IMR-90 (cell line): Measurements from ENCODE around the gene NDC80. TPM values are rescaled to one million over a fixed set of nuclear protein-coding genes. Genes with fewer than 3 reads are reported as not detected.

Source experiments
- ATAC-seq: fragments of 200-7000 bp; cut with Tn5 transposase; 2 replicates; pipeline ENCODE4 v1.9.1; 2020; ENCODE audit warnings: low read depth, mild to moderate bottlenecking, moderate library complexity
- BruUV-seq: library from RNA; stranded (reverse); fragments of 400-500 nt; replicated peaks from 2 replicates; lab custom pipeline; 2021; lab: Mats Ljungman, UMichigan
- CTCF ChIA-PET: fragments of 300-600 bp; formaldehyde crosslinking; extraction: SDS; loops from one replicate; lab custom pipeline; 2021; ENCODE audit warnings: antibody characterized with exemption; lab: Yijun Ruan, JAX
- POLR2A ChIA-PET: fragments of 300-600 bp; sonication (Branson Sonifier 250); formaldehyde crosslinking; loops from one replicate; lab custom pipeline; 2022; ENCODE audit warnings: antibody characterized with exemption; ENCODE audit not compliant: unreplicated experiment; lab: Charles Lee
- DNase-seq: peaks from one replicate; pipeline ENCODE4 v3.0.0; 2013
- H2AFZ ChIP-seq: replicated peaks from 2 replicates; pipeline ENCODE3; 2013; ENCODE audit warnings: low read length, mild to moderate bottlenecking; ENCODE audit not compliant: poor library complexity
- H2AK5ac ChIP-seq: 2 replicates; pipeline ENCODE4 v1.6.1; 2013; ENCODE audit warnings: low read depth, low read length, inconsistent platforms
- H2AK9ac ChIP-seq: replicated peaks from 2 replicates; pipeline ENCODE3; 2013; ENCODE audit warnings: mild to moderate bottlenecking, low read depth, low read length, moderate library complexity; ENCODE audit not compliant: poor library complexity
- H2BK120ac ChIP-seq: 2 replicates; pipeline ENCODE4 v1.6.1; 2013; ENCODE audit warnings: low read depth, low read length, inconsistent platforms
- H2BK15ac ChIP-seq: 3 replicates; pipeline ENCODE4 v1.6.1; 2013; ENCODE audit warnings: low read depth, low read length, inconsistent platforms
- H2BK20ac ChIP-seq: 2 replicates; pipeline ENCODE4 v1.6.1; 2013; ENCODE audit warnings: low read depth, mild to moderate bottlenecking, inconsistent platforms, low read length, moderate library complexity
- H2BK5ac ChIP-seq: 2 replicates; pipeline ENCODE4 v1.6.1; 2013; ENCODE audit warnings: mild to moderate bottlenecking, low read depth, low read length, inconsistent platforms; ENCODE audit not compliant: poor library complexity, severe bottlenecking
- H3K14ac ChIP-seq: replicated peaks from 2 replicates; pipeline ENCODE4 v1.6.1; 2013; ENCODE audit warnings: low read depth, low read length, inconsistent platforms
- H3K18ac ChIP-seq: 2 replicates; pipeline ENCODE4 v1.6.1; 2013; ENCODE audit warnings: low read depth, low read length, control low read depth
- H3K23ac ChIP-seq: 2 replicates; pipeline ENCODE4 v1.6.1; 2013; ENCODE audit warnings: low read depth, low read length, inconsistent platforms
- H3K27ac ChIP-seq: 2 replicates; pipeline ENCODE4 v1.5.1; 2013; ENCODE audit warnings: mild to moderate bottlenecking, control low read depth, low read length; ENCODE audit not compliant: insufficient read depth
- H3K27me3 ChIP-seq: 2 replicates; pipeline ENCODE4 v1.6.1; 2013; ENCODE audit warnings: low read length; ENCODE audit not compliant: control insufficient read depth, insufficient read depth
- H3K36me3 ChIP-seq: 2 replicates; pipeline ENCODE4 v1.6.1; 2013; ENCODE audit warnings: low read length, mixed read lengths; ENCODE audit not compliant: control insufficient read depth, insufficient read depth
- H3K4ac ChIP-seq: 2 replicates; pipeline ENCODE4 v1.6.1; 2013; ENCODE audit warnings: low read depth, low read length, inconsistent platforms
- H3K4me1 ChIP-seq: 2 replicates; pipeline ENCODE4 v1.6.1; 2013; ENCODE audit warnings: low read length, mixed read lengths; ENCODE audit not compliant: control insufficient read depth, insufficient read depth
- H3K4me2 ChIP-seq: 2 replicates; pipeline ENCODE4 v1.6.1; 2013; ENCODE audit warnings: low read depth, mild to moderate bottlenecking, control low read depth, low read length, moderate library complexity
- H3K4me3 ChIP-seq: 2 replicates; pipeline ENCODE4 v1.5.1; 2013; ENCODE audit warnings: low read depth, mild to moderate bottlenecking, control low read depth, low read length, moderate library complexity; ENCODE audit not compliant: insufficient read depth
- H3K56ac ChIP-seq: 2 replicates; pipeline ENCODE4 v1.6.1; 2013; ENCODE audit warnings: low read length, inconsistent platforms; ENCODE audit not compliant: insufficient read depth; ENCODE audit errors: extremely low read depth
- H3K79me1 ChIP-seq, 2 experiments: 2 replicates each; pipeline ENCODE4 v1.6.1; 2013; ENCODE audit warnings: low read length in 2 of 2, inconsistent platforms in 1 of 2, low read depth in 1 of 2
- H3K9ac ChIP-seq: 2 replicates; pipeline ENCODE4 v1.6.1; 2013; ENCODE audit warnings: low read depth, low read length, control low read depth
- H3K9me1 ChIP-seq: 2 replicates; pipeline ENCODE4 v1.6.1; 2013; ENCODE audit warnings: low read length, inconsistent platforms; ENCODE audit not compliant: insufficient read depth
- H3K9me3 ChIP-seq: 2 replicates; pipeline ENCODE4 v1.6.1; 2013; ENCODE audit warnings: low read length; ENCODE audit not compliant: control insufficient read depth, insufficient read depth
- H4K20me1 ChIP-seq: 2 replicates; pipeline ENCODE4 v1.6.1; 2013; ENCODE audit warnings: low read length, inconsistent platforms; ENCODE audit not compliant: insufficient read depth
- H4K5ac ChIP-seq: 2 replicates; pipeline ENCODE4 v1.6.1; 2013; ENCODE audit warnings: mild to moderate bottlenecking, low read depth, low read length, control low read depth
- H4K8ac ChIP-seq, 2 experiments: 2 replicates each; pipeline ENCODE4 v1.6.1; 2013; ENCODE audit warnings: low read depth in 2 of 2, low read length in 2 of 2, control low read depth in 1 of 2, inconsistent platforms in 1 of 2
- H4K91ac ChIP-seq: 2 replicates; pipeline ENCODE4 v1.6.1; 2013; ENCODE audit warnings: low read depth, low read length, inconsistent platforms; ENCODE audit not compliant: insufficient read depth
- MAFK ChIP-seq: IDR thresholded peaks from 2 replicates; pipeline ENCODE4 v1.6.1; 2012; ENCODE audit warnings: low read depth, low read length, improper control_type of control experiment
- RFX5 ChIP-seq: IDR thresholded peaks from 2 replicates; pipeline ENCODE4 v1.8.0; 2012; ENCODE audit warnings: low read depth, mild to moderate bottlenecking, low read length, moderate library complexity
- WGBS, 2 experiments: methylation state at CpG; one replicate each; pipeline versions ENCODE4 v1.1.5 to v1.1.7; 2013; ENCODE audit warnings: missing lambda C conversion rate in 2 of 2; ENCODE audit not compliant: insufficient read length in 1 of 2; ENCODE audit errors: extremely low coverage in 2 of 2; 5-methylcytosine and 5-hydroxymethylcytosine counted together
- dilution Hi-C: fragments of 300-500 bp; cut with HindIII; formaldehyde crosslinking; loops from one replicate; pipeline ENCODE4 v1.14.3; 2018; ENCODE audit warnings: low sequenced_read_pairs; ENCODE audit not compliant: unreplicated experiment
- in situ Hi-C: fragments of 300-500 bp; cut with MboI; formaldehyde crosslinking; loops from 3 replicates; pipeline ENCODE4 v1.14.3; 2019; ENCODE audit warnings: low sequenced_read_pairs, inconsistent platforms, mixed read lengths
- intact Hi-C: fragments of 100-400 bp; cut with micrococcal nuclease; formaldehyde crosslinking; loops from 2 replicates; pipeline ENCODE4 v1.10.0; 2022
- polyA plus RNA-seq, 3 experiments: library from polyadenylated mRNA; depleted of rRNA; stranded (reverse); fragments of >200 nt; gene quantifications; 2 replicates each; pipeline ENCODE4 v1.2.3, GENCODE V29; 2012; ENCODE audit warnings: low replicate concordance in 1 of 3
- total RNA-seq: library from RNA; depleted of rRNA; stranded (reverse); fragments of >200 nt; gene quantifications from 2 replicates; pipeline ENCODE4 v1.2.3, GENCODE V29; 2012

NDC80 gene
- total and polyA plus RNA-seq, 2 of the 4 experiments (the other 2 are of a cell fraction) = 11.8 to 15.5 TPM

DNA sequence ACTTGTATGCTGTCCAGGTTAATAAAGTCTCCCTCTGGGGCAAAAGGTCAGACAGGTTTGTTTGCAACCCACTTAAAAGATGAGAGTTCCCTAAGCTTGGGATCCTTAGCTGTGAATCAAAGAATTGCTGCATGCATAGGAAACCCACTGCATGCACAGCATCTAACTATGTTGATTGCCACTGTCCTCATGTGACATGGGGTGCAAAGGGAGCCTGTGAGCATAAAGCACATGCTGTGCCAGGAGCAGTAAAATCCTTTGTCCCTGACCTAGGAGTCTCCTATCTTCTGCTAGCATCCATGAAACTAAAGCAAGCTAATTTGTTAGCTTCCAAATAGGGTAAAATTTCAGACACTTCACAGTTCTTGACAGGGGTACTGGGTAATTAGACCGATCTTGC, 13.8 kb upstream of the NDC80 start:
- no peak overlapping the region for H2AK5ac ChIP-seq
- CTCF ChIA-PET = no interaction called here
- no peak overlapping the region for H4K5ac ChIP-seq
- H3K9me1 ChIP-seq = peaks cover 3% of the 10 kb centered on the region; the same call in 1 of the 2 replicates
- H4K20me1 ChIP-seq = no peaks in the 10 kb centered on the region
- H3K9ac ChIP-seq = no peak overlapping the region
- no peaks in the 10 kb centered on the region for H3K4me1 ChIP-seq
- H3K9me3 ChIP-seq = no peaks in the 10 kb centered on the region
- POLR2A ChIA-PET = interaction anchor here (0.5 kb wide), 1 partner anchor 190 kb away, joined by 4 read pairs; no protein-coding TSS in a partner anchor
- intact Hi-C loops (no loop called here), dilution Hi-C loops (no loop called here), in situ Hi-C loops (loop anchor here (25.0 kb wide), 1 partner anchor 1695 kb away; no protein-coding TSS in a partner anchor)
- H3K27ac ChIP-seq = no peak overlapping the region
- H3K4me3 ChIP-seq = no peak overlapping the region
- H2BK20ac ChIP-seq = no peak overlapping the region
- H3K23ac ChIP-seq = no peak overlapping the region
- H3K18ac ChIP-seq = no peak overlapping the region
- no peak overlapping the region for H2BK15ac ChIP-seq
- no peak overlapping the region for H3K4me2 ChIP-seq
- H2AK9ac ChIP-seq = no peak overlapping the region
- H3K14ac ChIP-seq = no peak overlapping the region
- H2AFZ ChIP-seq = no peak overlapping the region
- H4K8ac ChIP-seq = no peak overlapping the region
- no peak overlapping the region for H4K91ac ChIP-seq
- H3K56ac ChIP-seq = no peak overlapping the region
- peaks cover 3% of the 10 kb centered on the region; the same call in 1 of the 2 replicates for H3K36me3 ChIP-seq
- H3K27me3 ChIP-seq = no peaks in the 10 kb centered on the region
- no peak overlapping the region for H2BK5ac ChIP-seq
- TF ChIP-seq RFX5 = no peak
- TF ChIP-seq MAFK = no peak
- ATAC-seq = no peak
- peaks cover 4% of the 10 kb centered on the region in 2 experiments; a peak in 1 of 4 replicates for H3K79me1 ChIP-seq
- no TSS peak for BruUV-seq
- no peak overlapping the region for H3K4ac ChIP-seq
- DNase-seq = no peak
- H2BK120ac ChIP-seq = no peak overlapping the region
- WGBS, 2 experiments = no CpG with 5 or more reads among the region's 1 CpG
